ENCODE results near the gene UBE2D3.

Gene UBE2D3

GRCh38 chr4:102826890-102827673 lies at the start of gene UBE2D3:
Gene UBE2D3, minus strand, starts transcription at chr4:102827551. Its CDS starts 1,043 bp downstream, at chr4:102826508.
- peaks cover 57% of the 10 kb centered on the region for H3K79me2 ChIP-seq (ENCODE audit: low read length)
- H3K4me2 ChIP-seq (ENCODE audit: low read depth, low read length), result peak within 1 kb of the TSS; percentile 94
- H3K9ac ChIP-seq (ENCODE audit: low read length), result peak within 1 kb of the TSS; percentile 100
- H2AFZ ChIP-seq (ENCODE audit: low read length), result peak within 1 kb of the TSS; percentile 51
- peaks cover 24% of the 10 kb centered on the region; the same call in 1 of the 2 replicates for H3K4me1 ChIP-seq (ENCODE audit: low read length)
- peak within 1 kb of the TSS; percentile 84 for H3K4me3 ChIP-seq (ENCODE audit: low read length)
- H3K27me3 ChIP-seq (replicated peaks; ENCODE audit: insufficient read depth, low read length), result no peaks in the 10 kb centered on the region
- H3K36me3 ChIP-seq (replicated peaks; ENCODE audit: insufficient read depth, low read length), result 0 out of 2 replicates have a peak, but pooled peaks cover 8% of the 10 kb centered on the region
- no peaks in the 10 kb centered on the region for H3K9me3 ChIP-seq (replicated peaks; ENCODE audit: insufficient read depth, low read length)
- H3K27ac ChIP-seq (ENCODE audit: low read length), result peak within 1 kb of the TSS; percentile 100
- peaks cover 34% of the 10 kb centered on the region for H4K20me1 ChIP-seq (ENCODE audit: insufficient read depth, low read length)
- H3K9me2 ChIP-seq (replicated peaks; ENCODE audit: insufficient read depth, low read length), result no peaks in the 10 kb centered on the region
- TF ChIP-seq CTCF (IDR thresholded peaks at IDR 0.05; ENCODE audit: low read length), result 0 out of 2 replicates have a peak, but pooled peaks have one; percentile 12
- TF ChIP-seq EZH2 (optimal IDR thresholded peaks at IDR 0.05; ENCODE audit: low read depth, low read length), result no peak
- H3F3A ChIP-seq (ENCODE audit: insufficient read depth, low read length), result peaks cover 33% of the 10 kb centered on the region
- DNase-seq, result peak; percentile 89

- Histone ChIP-seq H3F3A (ENCODE audit: insufficient read depth, low read length) (peaks cover 25% of the 10 kb centered on the region), H4K20me1 (ENCODE audit: insufficient read depth, low read length) (no peaks in the 10 kb centered on the region), H3K9me3 (replicated peaks; ENCODE audit: insufficient read depth, low read length) (no peaks in the 10 kb centered on the region), H3K4me3 (ENCODE audit: low read length) (no peak overlapping the region), H3K9me2 (replicated peaks; ENCODE audit: insufficient read depth, low read length) (no peaks in the 10 kb centered on the region), H3K4me2 (ENCODE audit: low read depth, low read length) (peak overlapping the region; percentile 89), H3K36me3 (replicated peaks; ENCODE audit: insufficient read depth, low read length) (peaks cover 14% of the 10 kb centered on the region), H3K4me1 (ENCODE audit: low read length) (peaks cover 20% of the 10 kb centered on the region; the same call in 1 of the 2 replicates), H3K27ac (ENCODE audit: low read length) (no peak overlapping the region), H3K79me2 (ENCODE audit: low read length) (peaks cover 87% of the 10 kb centered on the region), H2AFZ (ENCODE audit: low read length) (no peak overlapping the region), H3K9ac (ENCODE audit: low read length) (no peak overlapping the region), H3K27me3 (replicated peaks; ENCODE audit: insufficient read depth, low read length) (no peaks in the 10 kb centered on the region)
- TF ChIP-seq EZH2 (optimal IDR thresholded peaks at IDR 0.05; ENCODE audit: low read depth, low read length) (no peak), EZH2phosphoT487 (IDR thresholded peaks at IDR 0.05; ENCODE audit: low read length) (no peak), CTCF (IDR thresholded peaks at IDR 0.05; ENCODE audit: low read length) (no peak)
- peak; percentile 19 for DNase-seq
These were observed 44.4 kb upstream of the UBE2D3 start for GRCh38 chr4:102871772-102872171.

- Histone ChIP-seq H4K20me1 (ENCODE audit: insufficient read depth, low read length) (no peaks in the 10 kb centered on the region), H3K4me1 (ENCODE audit: low read length) (peaks cover 20% of the 10 kb centered on the region; the same call in 1 of the 2 replicates), H3F3A (ENCODE audit: insufficient read depth, low read length) (peaks cover 25% of the 10 kb centered on the region), H3K9me3 (replicated peaks; ENCODE audit: insufficient read depth, low read length) (no peaks in the 10 kb centered on the region), H3K27ac (ENCODE audit: low read length) (peak overlapping the region; percentile 97), H3K9me2 (replicated peaks; ENCODE audit: insufficient read depth, low read length) (no peaks in the 10 kb centered on the region), H3K27me3 (replicated peaks; ENCODE audit: insufficient read depth, low read length) (no peaks in the 10 kb centered on the region), H3K4me3 (ENCODE audit: low read length) (peak overlapping the region; percentile 80), H3K36me3 (replicated peaks; ENCODE audit: insufficient read depth, low read length) (no peaks in the 10 kb centered on the region), H3K79me2 (ENCODE audit: low read length) (peaks cover 81% of the 10 kb centered on the region), H3K4me2 (ENCODE audit: low read depth, low read length) (peak overlapping the region; percentile 89), H3K9ac (ENCODE audit: low read length) (peak overlapping the region; percentile 88), H2AFZ (ENCODE audit: low read length) (peak overlapping the region; percentile 59)
- no peak for TF ChIP-seq EZH2phosphoT487 (IDR thresholded peaks at IDR 0.05; ENCODE audit: low read length)
- no peak for TF ChIP-seq EZH2 (optimal IDR thresholded peaks at IDR 0.05; ENCODE audit: low read depth, low read length)
- no peak for TF ChIP-seq CTCF (IDR thresholded peaks at IDR 0.05; ENCODE audit: low read length)
- no peak for DNase-seq
These were observed 42.3 kb upstream of the UBE2D3 start for GRCh38 chr4:102869569-102870197.
